ENCODE measurements around the gene HAS3. TPM values are rescaled to one million over a fixed set of nuclear protein-coding genes. Genes with fewer than 3 reads are reported as not detected.
"Not testable (repeated sequence)": the region's sequence is repeated elsewhere in the genome, so short reads cannot be mapped to it uniquely, and the experiment has no call there.

Gene HAS3
- polyA plus RNA-seq, 1 donor, result 4.2 TPM

DNA sequence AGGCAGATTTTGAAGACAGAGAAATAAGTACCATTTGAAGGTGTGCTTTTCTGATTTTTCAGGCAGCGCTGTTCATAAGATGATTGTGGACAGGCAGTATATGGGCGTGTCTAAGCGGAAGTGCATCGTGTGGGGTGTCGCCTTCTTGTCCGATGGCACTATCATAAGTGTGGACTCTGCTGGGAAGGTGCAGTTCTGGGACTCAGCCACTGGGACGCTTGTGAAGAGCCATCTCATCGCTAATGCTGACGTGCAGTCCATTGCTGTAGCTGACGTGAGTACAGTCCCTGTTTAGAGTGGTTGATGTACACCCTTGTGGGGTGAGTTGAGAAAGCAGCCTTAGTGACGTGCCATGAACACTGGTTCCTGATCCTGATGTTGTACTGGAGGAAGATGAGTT is 37.7 kb downstream of the HAS3 start:
- DNase-seq, result no peak

GRCh38 chr16:69145658-69146057 is 40.2 kb downstream of the HAS3 start:
- DNase-seq, result no peak

GRCh38 chr16:69149621-69150020 is 44.2 kb downstream of the HAS3 start:
- DNase-seq, result not testable (repeated sequence)

DNA sequence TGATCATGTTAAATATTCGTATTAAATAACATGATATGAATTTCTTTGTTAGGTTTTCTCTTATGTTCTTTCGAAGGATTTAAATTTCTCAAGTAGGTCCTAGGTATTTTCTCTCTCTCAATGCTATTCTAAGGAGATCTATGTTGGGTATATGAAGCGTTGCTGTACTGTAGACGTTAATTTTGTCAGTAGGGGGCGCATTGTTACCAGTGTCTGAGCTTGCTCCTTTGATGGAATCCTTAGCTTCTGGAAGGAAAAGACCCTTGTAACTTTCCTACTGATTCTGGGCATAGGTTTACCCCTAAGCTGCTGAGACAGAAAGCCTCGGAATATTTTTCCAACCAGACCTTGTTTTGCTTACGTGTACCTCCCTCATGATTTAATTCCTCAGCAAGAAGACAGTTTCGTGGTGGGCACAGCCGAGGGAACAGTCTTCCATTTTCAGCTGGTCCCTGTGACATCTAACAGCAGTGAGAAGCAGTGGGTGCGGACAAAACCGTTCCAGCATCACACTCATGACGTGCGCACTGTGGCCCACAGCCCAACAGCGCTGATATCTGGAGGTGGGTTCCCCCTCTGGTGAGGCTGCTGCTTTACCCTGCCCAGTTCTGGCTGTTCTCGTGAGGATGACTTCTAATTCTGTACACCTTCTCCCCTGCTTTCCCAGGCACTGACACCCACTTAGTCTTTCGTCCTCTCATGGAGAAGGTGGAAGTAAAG is 44.9 kb downstream of the HAS3 start:
- DNase-seq, result peak; percentile 85

- DNase-seq, result no peak
Measured at GRCh38 chr16:69157196-69157595, 51.7 kb downstream of the HAS3 start.

DNA sequence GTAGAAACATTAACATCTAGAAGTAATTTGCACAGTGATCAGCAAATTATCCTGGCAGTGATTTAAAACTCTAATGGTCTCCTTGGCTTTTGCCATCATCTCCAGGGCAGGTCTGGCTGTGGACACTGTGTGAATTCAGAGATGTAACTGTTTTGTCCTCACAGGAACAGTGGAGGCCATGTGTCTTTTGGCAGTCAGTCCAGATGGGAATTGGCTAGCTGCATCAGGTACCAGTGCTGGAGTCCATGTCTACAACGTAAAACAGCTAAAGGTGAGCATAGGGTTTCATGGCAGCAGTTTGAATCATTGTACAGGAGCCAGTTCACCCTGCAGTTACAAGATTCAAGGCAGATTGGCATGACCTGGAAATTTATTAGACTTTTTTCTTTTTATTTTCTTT is 54.7 kb downstream of the HAS3 start:
- DNase-seq, result no peak

DNA sequence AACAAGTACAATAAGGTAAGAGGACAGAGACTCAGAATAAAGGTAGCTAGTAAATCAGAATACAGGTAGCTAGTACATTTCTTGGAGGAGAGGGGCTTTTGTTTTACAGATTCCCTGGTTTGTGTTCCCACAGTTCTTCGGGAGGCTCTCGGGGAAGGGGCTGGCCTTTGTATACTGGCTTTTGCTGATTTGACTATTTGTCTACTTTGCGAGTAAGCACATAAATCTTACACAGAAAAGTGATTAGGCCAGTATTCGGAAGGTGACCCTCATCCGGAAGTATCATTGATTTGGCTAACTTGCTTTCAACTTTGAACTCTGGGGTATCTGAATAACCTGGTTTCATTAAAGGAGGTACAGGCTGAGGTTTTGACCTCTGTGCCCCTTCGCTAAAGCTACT is 60.1 kb downstream of the HAS3 start:
- DNase-seq, result no peak

DNA sequence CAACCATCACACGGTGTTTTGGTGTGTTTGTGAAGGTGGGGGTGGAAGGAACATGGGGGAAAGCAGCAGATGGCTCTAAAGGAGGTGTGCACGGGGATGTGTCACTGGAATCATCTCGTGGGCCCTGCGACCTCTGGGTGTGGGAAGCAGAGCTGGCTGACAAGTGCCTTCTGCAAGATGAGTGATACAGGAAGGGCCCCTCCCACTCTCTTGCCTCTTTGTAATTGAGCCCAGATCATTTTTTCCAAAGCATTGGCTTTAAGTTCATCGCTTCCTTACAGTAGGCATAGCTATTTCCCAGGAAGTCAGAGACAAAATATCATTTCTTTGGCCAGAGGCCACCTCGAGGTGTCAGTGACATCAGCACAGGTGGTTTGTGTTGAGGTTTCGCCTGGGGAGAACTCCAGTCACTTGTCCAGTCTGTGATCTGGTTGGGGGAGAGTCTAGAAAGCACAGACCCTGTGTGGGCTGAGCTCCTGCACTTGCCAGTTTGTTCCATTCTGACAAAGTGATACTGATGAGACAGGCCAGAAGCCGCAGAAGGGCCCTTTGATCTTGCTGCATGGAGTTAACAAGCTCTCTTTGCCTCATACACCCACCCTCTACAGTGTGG is 60.9 kb downstream of the HAS3 start:
- no peak for DNase-seq

DNA sequence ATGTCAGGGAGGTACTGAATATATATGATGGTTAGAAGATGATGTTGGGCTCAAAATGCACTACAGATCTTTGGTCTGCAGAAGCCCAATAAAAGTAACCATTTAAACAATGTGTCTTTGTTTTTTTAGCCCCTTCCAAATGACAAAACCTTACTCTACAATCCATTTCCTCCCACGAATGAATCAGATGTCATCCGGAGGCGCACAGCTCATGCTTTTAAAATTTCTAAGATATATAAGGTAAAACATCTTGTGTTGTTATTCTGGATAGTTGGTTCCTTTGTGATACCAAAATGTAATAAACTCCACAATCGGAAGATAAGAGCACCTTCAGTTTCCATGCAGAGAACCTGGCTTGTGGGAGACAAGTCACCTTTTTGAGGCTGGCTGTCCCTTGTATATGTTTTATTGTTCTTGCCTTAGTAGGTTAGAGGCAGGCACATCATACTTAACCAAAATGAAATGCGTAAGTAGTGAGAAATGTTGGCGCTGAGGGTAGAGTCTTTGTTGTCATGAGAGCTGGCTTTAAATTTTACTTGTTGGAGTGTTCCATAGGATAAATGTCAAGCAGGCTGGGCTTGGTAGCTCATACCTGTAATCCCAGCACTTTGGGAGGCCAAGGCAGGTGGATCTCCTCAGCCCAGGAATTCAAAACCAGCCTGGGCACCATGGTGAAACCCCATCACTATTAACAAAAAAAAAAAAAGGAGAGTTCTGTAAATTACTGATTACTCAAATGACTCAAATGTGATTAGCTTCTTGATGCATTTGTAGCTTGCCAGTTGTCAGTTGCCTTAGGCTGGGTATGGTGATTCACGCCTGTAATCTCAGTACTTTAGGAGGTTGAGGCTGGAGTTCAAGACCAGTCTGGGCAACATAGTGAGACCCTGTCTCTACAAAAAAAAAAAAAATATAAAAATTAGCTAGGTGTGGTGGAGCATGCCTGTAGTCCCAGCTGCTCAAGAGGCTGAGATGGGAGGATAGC is 61.8 kb downstream of the HAS3 start:
- DNase-seq, result no peak

Other genes starting within 250 kb of the HAS3 start
- 158 TPM for gene CHTF8, start 26.9 kb downstream of the HAS3 start, polyA plus RNA-seq (ENCODE audit: insufficient read length)
- 64.8 TPM for gene UTP4, start 27.0 kb downstream of the HAS3 start, polyA plus RNA-seq (ENCODE audit: insufficient read length)
- gene SNTB2, start 81.5 kb downstream of the HAS3 start, polyA plus RNA-seq (ENCODE audit: insufficient read length), result 14.8 TPM
- 52.9 TPM for gene VPS4A, start 205.7 kb downstream of the HAS3 start, polyA plus RNA-seq (ENCODE audit: insufficient read length)
- gene PDF, start 224.9 kb downstream of the HAS3 start, polyA plus RNA-seq (ENCODE audit: insufficient read length), result 2.9 TPM
- 39.5 TPM for gene COG8, start 233.9 kb downstream of the HAS3 start, polyA plus RNA-seq (ENCODE audit: insufficient read length)
- gene NIP7, start 234.1 kb downstream of the HAS3 start, polyA plus RNA-seq (ENCODE audit: insufficient read length), result 38.9 TPM
- gene TMED6, start 246.1 kb downstream of the HAS3 start, polyA plus RNA-seq (ENCODE audit: insufficient read length), result 2.6 TPM

Measured in left kidney (tissue), 2 donors.